IMR-90 (cell line): ENCODE measurements around the gene CHST14. TPM values are rescaled to one million over a fixed set of nuclear protein-coding genes. Genes with fewer than 3 reads are reported as not detected.

Experiments used
- ATAC-seq: fragments of 200-7000 bp; cut with Tn5 transposase; 2 replicates; pipeline ENCODE4 v1.9.1; 2020; ENCODE audit warnings: low read depth, mild to moderate bottlenecking, moderate library complexity
- BruUV-seq: library from RNA; stranded (reverse); fragments of 400-500 nt; replicated peaks from 2 replicates; lab custom pipeline; 2021; lab: Mats Ljungman, UMichigan
- CTCF ChIA-PET: fragments of 300-600 bp; formaldehyde crosslinking; extraction: SDS; loops from one replicate; lab custom pipeline; 2021; ENCODE audit warnings: antibody characterized with exemption; lab: Yijun Ruan, JAX
- POLR2A ChIA-PET: fragments of 300-600 bp; sonication (Branson Sonifier 250); formaldehyde crosslinking; loops from one replicate; lab custom pipeline; 2022; ENCODE audit warnings: antibody characterized with exemption; ENCODE audit not compliant: unreplicated experiment; lab: Charles Lee
- DNase-seq: peaks from one replicate; pipeline ENCODE4 v3.0.0; 2013
- H2AFZ ChIP-seq: replicated peaks from 2 replicates; pipeline ENCODE3; 2013; ENCODE audit warnings: low read length, mild to moderate bottlenecking; ENCODE audit not compliant: poor library complexity
- H2AK5ac ChIP-seq: 2 replicates; pipeline ENCODE4 v1.6.1; 2013; ENCODE audit warnings: low read depth, low read length, inconsistent platforms
- H2AK9ac ChIP-seq: replicated peaks from 2 replicates; pipeline ENCODE3; 2013; ENCODE audit warnings: mild to moderate bottlenecking, low read depth, low read length, moderate library complexity; ENCODE audit not compliant: poor library complexity
- H2BK120ac ChIP-seq: 2 replicates; pipeline ENCODE4 v1.6.1; 2013; ENCODE audit warnings: low read depth, low read length, inconsistent platforms
- H2BK15ac ChIP-seq: 3 replicates; pipeline ENCODE4 v1.6.1; 2013; ENCODE audit warnings: low read depth, low read length, inconsistent platforms
- H2BK20ac ChIP-seq: 2 replicates; pipeline ENCODE4 v1.6.1; 2013; ENCODE audit warnings: low read depth, mild to moderate bottlenecking, inconsistent platforms, low read length, moderate library complexity
- H2BK5ac ChIP-seq: 2 replicates; pipeline ENCODE4 v1.6.1; 2013; ENCODE audit warnings: mild to moderate bottlenecking, low read depth, low read length, inconsistent platforms; ENCODE audit not compliant: poor library complexity, severe bottlenecking
- H3K14ac ChIP-seq: replicated peaks from 2 replicates; pipeline ENCODE4 v1.6.1; 2013; ENCODE audit warnings: low read depth, low read length, inconsistent platforms
- H3K18ac ChIP-seq: 2 replicates; pipeline ENCODE4 v1.6.1; 2013; ENCODE audit warnings: low read depth, low read length, control low read depth
- H3K23ac ChIP-seq: 2 replicates; pipeline ENCODE4 v1.6.1; 2013; ENCODE audit warnings: low read depth, low read length, inconsistent platforms
- H3K27ac ChIP-seq: 2 replicates; pipeline ENCODE4 v1.5.1; 2013; ENCODE audit warnings: mild to moderate bottlenecking, control low read depth, low read length; ENCODE audit not compliant: insufficient read depth
- H3K27me3 ChIP-seq: 2 replicates; pipeline ENCODE4 v1.6.1; 2013; ENCODE audit warnings: low read length; ENCODE audit not compliant: control insufficient read depth, insufficient read depth
- H3K36me3 ChIP-seq: 2 replicates; pipeline ENCODE4 v1.6.1; 2013; ENCODE audit warnings: low read length, mixed read lengths; ENCODE audit not compliant: control insufficient read depth, insufficient read depth
- H3K4ac ChIP-seq: 2 replicates; pipeline ENCODE4 v1.6.1; 2013; ENCODE audit warnings: low read depth, low read length, inconsistent platforms
- H3K4me1 ChIP-seq: 2 replicates; pipeline ENCODE4 v1.6.1; 2013; ENCODE audit warnings: low read length, mixed read lengths; ENCODE audit not compliant: control insufficient read depth, insufficient read depth
- H3K4me2 ChIP-seq: 2 replicates; pipeline ENCODE4 v1.6.1; 2013; ENCODE audit warnings: low read depth, mild to moderate bottlenecking, control low read depth, low read length, moderate library complexity
- H3K4me3 ChIP-seq: 2 replicates; pipeline ENCODE4 v1.5.1; 2013; ENCODE audit warnings: low read depth, mild to moderate bottlenecking, control low read depth, low read length, moderate library complexity; ENCODE audit not compliant: insufficient read depth
- H3K56ac ChIP-seq: 2 replicates; pipeline ENCODE4 v1.6.1; 2013; ENCODE audit warnings: low read length, inconsistent platforms; ENCODE audit not compliant: insufficient read depth; ENCODE audit errors: extremely low read depth
- H3K79me1 ChIP-seq, 2 experiments: 2 replicates each; pipeline ENCODE4 v1.6.1; 2013; ENCODE audit warnings: low read length in 2 of 2, inconsistent platforms in 1 of 2, low read depth in 1 of 2
- H3K9ac ChIP-seq: 2 replicates; pipeline ENCODE4 v1.6.1; 2013; ENCODE audit warnings: low read depth, low read length, control low read depth
- H3K9me1 ChIP-seq: 2 replicates; pipeline ENCODE4 v1.6.1; 2013; ENCODE audit warnings: low read length, inconsistent platforms; ENCODE audit not compliant: insufficient read depth
- H3K9me3 ChIP-seq: 2 replicates; pipeline ENCODE4 v1.6.1; 2013; ENCODE audit warnings: low read length; ENCODE audit not compliant: control insufficient read depth, insufficient read depth
- H4K20me1 ChIP-seq: 2 replicates; pipeline ENCODE4 v1.6.1; 2013; ENCODE audit warnings: low read length, inconsistent platforms; ENCODE audit not compliant: insufficient read depth
- H4K5ac ChIP-seq: 2 replicates; pipeline ENCODE4 v1.6.1; 2013; ENCODE audit warnings: mild to moderate bottlenecking, low read depth, low read length, control low read depth
- H4K8ac ChIP-seq, 2 experiments: 2 replicates each; pipeline ENCODE4 v1.6.1; 2013; ENCODE audit warnings: low read depth in 2 of 2, low read length in 2 of 2, control low read depth in 1 of 2, inconsistent platforms in 1 of 2
- H4K91ac ChIP-seq: 2 replicates; pipeline ENCODE4 v1.6.1; 2013; ENCODE audit warnings: low read depth, low read length, inconsistent platforms; ENCODE audit not compliant: insufficient read depth
- BHLHE40 ChIP-seq: fragments of 150-350 bp; IDR thresholded peaks from 2 replicates; pipeline ENCODE4 v1.6.1; 2016; ENCODE audit warnings: mild to moderate bottlenecking, low read depth, low read length
- CEBPB ChIP-seq: IDR thresholded peaks from 2 replicates; pipeline ENCODE4 v1.6.1; 2012; ENCODE audit warnings: low read depth, low read length, improper control_type of control experiment
- CHD1 ChIP-seq: IDR thresholded peaks from 2 replicates; pipeline ENCODE4 v1.6.1; 2012; ENCODE audit warnings: low read depth, low read length, improper control_type of control experiment
- FOS ChIP-seq: fragments of 150-350 bp; IDR thresholded peaks from 2 replicates; pipeline ENCODE4 v1.6.1; 2016; ENCODE audit warnings: low read depth, low read length
- MAZ ChIP-seq: IDR thresholded peaks from 2 replicates; pipeline ENCODE4 v1.6.1; 2012; ENCODE audit warnings: low read depth, mild to moderate bottlenecking, low read length, improper control_type of control experiment, moderate library complexity, borderline replicate concordance
- MXI1 ChIP-seq: IDR thresholded peaks from 2 replicates; pipeline ENCODE4 v1.6.1; 2012; ENCODE audit warnings: low read depth, mild to moderate bottlenecking, low read length, moderate library complexity, borderline replicate concordance
- NFE2L2 ChIP-seq: fragments of 150-350 bp; IDR thresholded peaks from 2 replicates; pipeline ENCODE4 v1.6.1; 2016; ENCODE audit warnings: low read depth, mild to moderate bottlenecking, low read length
- RAD21 ChIP-seq: IDR thresholded peaks from 2 replicates; pipeline ENCODE4 v1.6.1; 2012; ENCODE audit warnings: low read length, improper control_type of control experiment
- RCOR1 ChIP-seq: IDR thresholded peaks from 2 replicates; pipeline ENCODE4 v1.6.1; 2012; ENCODE audit warnings: mild to moderate bottlenecking, low read length, improper control_type of control experiment; ENCODE audit not compliant: insufficient replicate concordance
- RFX5 ChIP-seq: IDR thresholded peaks from 2 replicates; pipeline ENCODE4 v1.8.0; 2012; ENCODE audit warnings: low read depth, mild to moderate bottlenecking, low read length, moderate library complexity
- SMC3 ChIP-seq: fragments of 150-350 bp; IDR thresholded peaks from 2 replicates; pipeline ENCODE4 v1.6.1; 2016; ENCODE audit warnings: low read depth, mild to moderate bottlenecking, antibody characterized with exemption, low read length, moderate library complexity
- WGBS, 2 experiments: methylation state at CpG; one replicate each; pipeline versions ENCODE4 v1.1.5 to v1.1.7; 2013; ENCODE audit warnings: missing lambda C conversion rate in 2 of 2; ENCODE audit not compliant: insufficient read length in 1 of 2; ENCODE audit errors: extremely low coverage in 2 of 2; 5-methylcytosine and 5-hydroxymethylcytosine counted together
- dilution Hi-C: fragments of 300-500 bp; cut with HindIII; formaldehyde crosslinking; loops from one replicate; pipeline ENCODE4 v1.14.3; 2018; ENCODE audit warnings: low sequenced_read_pairs; ENCODE audit not compliant: unreplicated experiment
- in situ Hi-C: fragments of 300-500 bp; cut with MboI; formaldehyde crosslinking; loops from 3 replicates; pipeline ENCODE4 v1.14.3; 2019; ENCODE audit warnings: low sequenced_read_pairs, inconsistent platforms, mixed read lengths
- intact Hi-C: fragments of 100-400 bp; cut with micrococcal nuclease; formaldehyde crosslinking; loops from 2 replicates; pipeline ENCODE4 v1.10.0; 2022
- polyA plus RNA-seq, 3 experiments: library from polyadenylated mRNA; depleted of rRNA; stranded (reverse); fragments of >200 nt; gene quantifications; 2 replicates each; pipeline ENCODE4 v1.2.3, GENCODE V29; 2012; ENCODE audit warnings: low replicate concordance in 1 of 3
- total RNA-seq: library from RNA; depleted of rRNA; stranded (reverse); fragments of >200 nt; gene quantifications from 2 replicates; pipeline ENCODE4 v1.2.3, GENCODE V29; 2012
- TF ChIP-seq, protein P1 (sequence below): conservative IDR thresholded peaks from 2 replicates; pipeline ENCODE4 v1.5.1; 2012; ENCODE audit warnings: mild to moderate bottlenecking, low read depth, low read length, improper control_type of control experiment
- TF ChIP-seq, protein P2 (sequence below): fragments of 150-350 bp; IDR thresholded peaks from 2 replicates; pipeline ENCODE4 v1.6.1; 2017; ENCODE audit warnings: mild to moderate bottlenecking, antibody characterized with exemption, low read length, low read depth

CHST14 gene
- total and polyA plus RNA-seq, 2 of the 4 experiments (the other 2 are of a cell fraction): 3.8 to 19.5 TPM

GRCh38 chr15:40454904-40455391 lies 15.8 kb upstream of the CHST14 start:
- Histone ChIP-seq H3K23ac (peak overlapping the region; percentile 82), H2BK5ac (no peak overlapping the region), H3K9me1 (peaks cover 26% of the 10 kb centered on the region), H3K9me3 (no peaks in the 10 kb centered on the region), H4K20me1 (peaks cover 75% of the 10 kb centered on the region), H3K18ac (no peak overlapping the region), H2AK5ac (peak overlapping the region; percentile 29; the same call in 1 of the 2 replicates), H3K14ac (peak overlapping the region; percentile 68), H2BK20ac (no peak overlapping the region), H4K5ac (no peak overlapping the region), H2AFZ (peak overlapping the region; percentile 67), H2BK120ac (no peak overlapping the region), H2AK9ac (no peak overlapping the region), H3K56ac (no peak overlapping the region), H3K36me3 (peaks cover 9% of the 10 kb centered on the region; the same call in 1 of the 2 replicates), H3K27ac (no peak overlapping the region; the same call in 1 of the 2 replicates), H3K4me1 (peaks cover 12% of the 10 kb centered on the region), H2BK15ac (no peak overlapping the region), H4K8ac (peak overlapping the region in 1 of 2 experiments; percentile 40; a peak in 1 of 4 replicates), H3K27me3 (no peaks in the 10 kb centered on the region), H3K9ac (0 out of 2 replicates have a peak overlapping the region, but pooled peaks have one; percentile 8), H3K79me1 (peaks cover 34 to 79% of the 10 kb centered on the region in 2 experiments), H3K4me2 (peak overlapping the region; percentile 23; the same call in 1 of the 2 replicates), H3K4me3 (no peak overlapping the region), H3K4ac (peak overlapping the region; percentile 57), H4K91ac (peak overlapping the region; percentile 6)
- WGBS, 2 experiments: no CpG with 5 or more reads among the region's 9 CpGs
- BruUV-seq: no TSS peak
- intact Hi-C loops: no loop called here
- peak; percentile 54 for DNase-seq
- in situ Hi-C loops: no loop called here
- ChIA-PET POLR2A (interaction anchor here (0.6 kb wide), 1 partner anchor 10 kb away, joined by 7 read pairs; no protein-coding TSS in a partner anchor), CTCF (interaction anchor here (1.5 kb wide), 1 partner anchor 10 kb away, joined by 3 read pairs; no protein-coding TSS in a partner anchor)
- TF ChIP-seq CEBPB (0 out of 2 replicates have a peak, but pooled peaks have one; percentile 26), MXI1 (no peak), RFX5 (no peak), NFE2L2 (no peak), CHD1 (no peak), BHLHE40 (0 out of 2 replicates have a peak, but pooled peaks have one; percentile 2), SMC3 (no peak), RCOR1 (no peak), MAZ (0 out of 2 replicates have a peak, but pooled peaks have one; percentile 45), RAD21 (no peak), FOS (peak; percentile 39; the same call in 1 of the 2 replicates)
- TF ChIP-seq, protein P1, sequence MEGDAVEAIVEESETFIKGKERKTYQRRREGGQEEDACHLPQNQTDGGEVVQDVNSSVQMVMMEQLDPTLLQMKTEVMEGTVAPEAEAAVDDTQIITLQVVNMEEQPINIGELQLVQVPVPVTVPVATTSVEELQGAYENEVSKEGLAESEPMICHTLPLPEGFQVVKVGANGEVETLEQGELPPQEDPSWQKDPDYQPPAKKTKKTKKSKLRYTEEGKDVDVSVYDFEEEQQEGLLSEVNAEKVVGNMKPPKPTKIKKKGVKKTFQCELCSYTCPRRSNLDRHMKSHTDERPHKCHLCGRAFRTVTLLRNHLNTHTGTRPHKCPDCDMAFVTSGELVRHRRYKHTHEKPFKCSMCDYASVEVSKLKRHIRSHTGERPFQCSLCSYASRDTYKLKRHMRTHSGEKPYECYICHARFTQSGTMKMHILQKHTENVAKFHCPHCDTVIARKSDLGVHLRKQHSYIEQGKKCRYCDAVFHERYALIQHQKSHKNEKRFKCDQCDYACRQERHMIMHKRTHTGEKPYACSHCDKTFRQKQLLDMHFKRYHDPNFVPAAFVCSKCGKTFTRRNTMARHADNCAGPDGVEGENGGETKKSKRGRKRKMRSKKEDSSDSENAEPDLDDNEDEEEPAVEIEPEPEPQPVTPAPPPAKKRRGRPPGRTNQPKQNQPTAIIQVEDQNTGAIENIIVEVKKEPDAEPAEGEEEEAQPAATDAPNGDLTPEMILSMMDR: no peak
- TF ChIP-seq, protein P2, sequence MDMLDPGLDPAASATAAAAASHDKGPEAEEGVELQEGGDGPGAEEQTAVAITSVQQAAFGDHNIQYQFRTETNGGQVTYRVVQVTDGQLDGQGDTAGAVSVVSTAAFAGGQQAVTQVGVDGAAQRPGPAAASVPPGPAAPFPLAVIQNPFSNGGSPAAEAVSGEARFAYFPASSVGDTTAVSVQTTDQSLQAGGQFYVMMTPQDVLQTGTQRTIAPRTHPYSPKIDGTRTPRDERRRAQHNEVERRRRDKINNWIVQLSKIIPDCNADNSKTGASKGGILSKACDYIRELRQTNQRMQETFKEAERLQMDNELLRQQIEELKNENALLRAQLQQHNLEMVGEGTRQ: no peak
- dilution Hi-C loops: no loop called here
- ATAC-seq: peak; percentile 73
